Esophagus muscularis mucosa (tissue), 4 donors: ENCODE data around the gene WNT7A.

Experiments
- CTCF ChIP-seq, 3 experiments: fragments of 200-600 bp in 2 of 3; fragments of 450-650 bp in 1 of 3; sonication (generic) in 2 of 3; IDR thresholded peaks; one replicate each; pipeline ENCODE4 v1.5.1; 2017 to 2019; ENCODE audit warnings: antibody characterized with exemption in 3 of 3, mild to moderate bottlenecking in 2 of 3, moderate library complexity in 1 of 3
- EP300 ChIP-seq: sonication (generic); formaldehyde crosslinking; IDR thresholded peaks from one replicate; pipeline ENCODE4 v1.6.1; 2017; ENCODE audit warnings: antibody characterized with exemption
- POLR2A ChIP-seq: fragments of 450-650 bp; IDR thresholded peaks from one replicate; pipeline ENCODE4 v1.6.1; 2017; ENCODE audit warnings: antibody characterized with exemption, moderate library complexity, mild to moderate bottlenecking, low read depth
- POLR2AphosphoS5 ChIP-seq, 2 donors: sonication (generic); formaldehyde crosslinking; IDR thresholded peaks; one replicate each; pipeline ENCODE4 v1.6.1; 2017; ENCODE audit warnings: antibody characterized with exemption in 2 of 2

DNA sequence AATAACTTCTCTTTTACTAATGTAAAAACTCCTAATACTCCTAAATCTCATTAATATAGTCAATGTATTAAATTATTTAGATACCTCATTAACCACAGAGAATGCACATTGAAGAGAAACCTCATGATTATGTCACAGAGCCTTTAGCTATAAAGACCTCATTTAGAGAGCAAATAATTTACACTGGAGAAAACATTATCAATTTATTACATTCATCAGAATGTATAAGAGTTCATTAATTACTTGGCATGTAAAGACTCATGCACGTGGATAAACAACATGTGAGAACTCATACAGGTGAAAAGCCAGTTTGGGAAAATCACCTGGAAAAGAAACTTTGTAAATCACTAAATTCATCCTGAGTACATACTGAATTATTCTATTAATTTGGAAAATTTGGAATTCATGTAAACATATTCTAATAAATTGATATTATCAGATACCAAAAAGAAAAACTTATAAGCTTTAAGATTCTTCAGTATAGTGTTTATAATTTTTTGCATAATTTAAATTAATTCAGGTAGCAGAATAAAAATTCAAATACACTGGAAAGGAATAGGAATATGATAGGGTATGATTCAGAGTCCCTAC lies 22.9 kb upstream of the WNT7A start:
- TF ChIP-seq POLR2AphosphoS5 (IDR thresholded peaks at IDR 0.05): no peak
- no peak for TF ChIP-seq CTCF (IDR thresholded peaks at IDR 0.05)
- no peak for TF ChIP-seq EP300
- no peak for TF ChIP-seq POLR2A
